Peyer's patch (tissue), 4 donors: ENCODE measurements around the gene CDYL.

Source experiments
- POLR2A ChIP-seq, 2 donors: fragments of 450-650 bp; IDR thresholded peaks; one replicate each; pipeline ENCODE4 v1.5.1; 2017; ENCODE audit warnings: antibody characterized with exemption in 2 of 2, mild to moderate bottlenecking in 2 of 2, moderate library complexity in 2 of 2
- TF ChIP-seq, protein P1 (sequence below), 6 experiments: fragments of 450-650 bp in 4 of 6; fragments of 200-600 bp in 2 of 6; sonication (generic) in 1 of 6; IDR thresholded peaks; one replicate each; pipeline ENCODE4 v1.5.1; 2017 to 2019; ENCODE audit warnings: antibody characterized with exemption in 6 of 6, mild to moderate bottlenecking in 3 of 6, moderate library complexity in 1 of 6

DNA sequence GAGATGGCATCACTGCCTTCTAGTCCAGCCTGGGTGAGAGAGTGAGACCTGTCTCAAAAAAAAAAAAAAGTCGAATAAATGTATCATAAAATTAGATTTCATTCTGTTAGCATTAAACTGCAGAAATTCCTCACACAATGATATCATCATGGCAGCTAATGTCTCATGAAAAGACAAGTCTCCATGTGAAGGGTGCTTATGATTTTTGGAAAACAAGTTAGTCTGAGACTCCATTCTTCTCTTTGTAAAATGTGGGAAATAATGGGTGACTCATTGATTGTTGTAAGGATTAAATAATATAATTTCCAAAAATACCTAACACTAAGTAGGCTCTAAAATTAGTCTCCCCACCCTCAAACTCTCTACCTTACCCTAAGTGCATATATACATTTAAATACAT lies 49.6 kb upstream of the CDYL start:
- TF ChIP-seq POLR2A (IDR thresholded peaks at IDR 0.05) = no peak
- TF ChIP-seq, protein P1, sequence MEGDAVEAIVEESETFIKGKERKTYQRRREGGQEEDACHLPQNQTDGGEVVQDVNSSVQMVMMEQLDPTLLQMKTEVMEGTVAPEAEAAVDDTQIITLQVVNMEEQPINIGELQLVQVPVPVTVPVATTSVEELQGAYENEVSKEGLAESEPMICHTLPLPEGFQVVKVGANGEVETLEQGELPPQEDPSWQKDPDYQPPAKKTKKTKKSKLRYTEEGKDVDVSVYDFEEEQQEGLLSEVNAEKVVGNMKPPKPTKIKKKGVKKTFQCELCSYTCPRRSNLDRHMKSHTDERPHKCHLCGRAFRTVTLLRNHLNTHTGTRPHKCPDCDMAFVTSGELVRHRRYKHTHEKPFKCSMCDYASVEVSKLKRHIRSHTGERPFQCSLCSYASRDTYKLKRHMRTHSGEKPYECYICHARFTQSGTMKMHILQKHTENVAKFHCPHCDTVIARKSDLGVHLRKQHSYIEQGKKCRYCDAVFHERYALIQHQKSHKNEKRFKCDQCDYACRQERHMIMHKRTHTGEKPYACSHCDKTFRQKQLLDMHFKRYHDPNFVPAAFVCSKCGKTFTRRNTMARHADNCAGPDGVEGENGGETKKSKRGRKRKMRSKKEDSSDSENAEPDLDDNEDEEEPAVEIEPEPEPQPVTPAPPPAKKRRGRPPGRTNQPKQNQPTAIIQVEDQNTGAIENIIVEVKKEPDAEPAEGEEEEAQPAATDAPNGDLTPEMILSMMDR (IDR thresholded peaks at IDR 0.05) = no peak
